PC-9 (cell line): ENCODE data around the gene TCF4. TPM values are rescaled to one million over a fixed set of nuclear protein-coding genes. Genes with fewer than 3 reads are reported as not detected.

Experiments
- BruUV-seq: library from RNA; stranded (reverse); fragments of 400-500 nt; replicated peaks from 2 replicates; lab custom pipeline; 2021; lab: Mats Ljungman, UMichigan
- CTCF ChIA-PET: fragments of 300-600 bp; sonication (Branson Sonifier 250); formaldehyde crosslinking; loops from one replicate; lab custom pipeline; 2022; ENCODE audit warnings: antibody characterized with exemption; lab: Charles Lee
- POLR2A ChIA-PET: fragments of 300-600 bp; sonication (Branson Sonifier 250); formaldehyde crosslinking; loops from one replicate; lab custom pipeline; 2022; ENCODE audit warnings: antibody characterized with exemption; ENCODE audit not compliant: unreplicated experiment; lab: Charles Lee
- DNase-seq, 2 experiments: peaks; one replicate each; pipeline versions ENCODE4 v3.0.0 to v3.0.0-alpha.2; 2015 to 2022; ENCODE audit warnings: mixed read lengths in 1 of 2
- H2AFZ ChIP-seq: fragments of 200-600 bp; sonication (generic); 2 replicates; pipeline ENCODE4 v1.8.1; 2017; ENCODE audit warnings: antibody characterized with exemption
- H3F3A ChIP-seq: fragments of 200-600 bp; sonication (generic); 2 replicates; pipeline ENCODE4 v1.8.1; 2017; ENCODE audit warnings: antibody characterized with exemption, mild to moderate bottlenecking, low read depth; ENCODE audit not compliant: insufficient read depth
- H3K27ac ChIP-seq: fragments of 200-600 bp; sonication (generic); 2 replicates; pipeline ENCODE4 v1.6.1; 2016; ENCODE audit warnings: mixed run types
- H3K27me3 ChIP-seq: fragments of 200-600 bp; sonication (generic); 2 replicates; pipeline ENCODE4 v1.6.1; 2016; ENCODE audit warnings: low read depth, mixed run types; ENCODE audit not compliant: insufficient read depth
- H3K36me3 ChIP-seq: fragments of 200-600 bp; sonication (generic); 2 replicates; pipeline ENCODE4 v1.6.1; 2016; ENCODE audit warnings: low read depth, mixed run types
- H3K4me1 ChIP-seq: fragments of 200-600 bp; sonication (generic); replicated peaks from 2 replicates; pipeline ENCODE4 v1.6.1; 2016; ENCODE audit warnings: mixed run types; ENCODE audit not compliant: insufficient read depth
- H3K4me2 ChIP-seq: fragments of 200-600 bp; sonication (generic); 2 replicates; pipeline ENCODE4 v1.6.1; 2017; ENCODE audit warnings: mixed run types
- H3K4me3 ChIP-seq: fragments of 200-600 bp; sonication (generic); 2 replicates; pipeline ENCODE4 v1.6.1; 2016; ENCODE audit warnings: mixed run types
- H3K79me2 ChIP-seq: fragments of 200-600 bp; sonication (generic); 2 replicates; pipeline ENCODE4 v1.6.1; 2017; ENCODE audit warnings: low read depth, mixed run types
- H3K9me2 ChIP-seq: fragments of 200-600 bp; sonication (generic); 2 replicates; pipeline ENCODE4 v1.8.1; 2017; ENCODE audit warnings: mild to moderate bottlenecking; ENCODE audit not compliant: insufficient read depth
- H3K9me3 ChIP-seq: fragments of 200-600 bp; sonication (generic); 2 replicates; pipeline ENCODE4 v1.8.1; 2016; ENCODE audit warnings: low read depth; ENCODE audit not compliant: insufficient read depth
- H4K20me1 ChIP-seq: fragments of 200-600 bp; sonication (generic); 2 replicates; pipeline ENCODE4 v1.8.1; 2017; ENCODE audit not compliant: insufficient read depth
- EZH2 ChIP-seq: fragments of 200-600 bp; sonication (generic); IDR thresholded peaks from 2 replicates; pipeline ENCODE4 v1.8.0; 2017; ENCODE audit warnings: antibody characterized with exemption, low read depth
- intact Hi-C: fragments of 100-400 bp; cut with micrococcal nuclease; formaldehyde crosslinking; loops from one replicate; pipeline ENCODE4 v1.10.0; 2022; ENCODE audit not compliant: unreplicated experiment
- total RNA-seq: library from RNA; stranded (reverse); gene quantifications from 2 replicates; pipeline ENCODE4 v1.2.3, GENCODE V29; 2021
- TF ChIP-seq, protein P1 (sequence below): fragments of 200-600 bp; sonication (generic); conservative IDR thresholded peaks from 2 replicates; pipeline ENCODE4 v1.6.1; 2017; ENCODE audit warnings: mixed run types, antibody characterized with exemption, mild to moderate bottlenecking, moderate library complexity

TCF4 gene
- total RNA-seq, 1 experiment from 2014 or later, result 0.74 TPM

GRCh38 chr18:55256929-55257289, 331.1 kb downstream of the TCF4 start:
- no peak for DNase-seq
- Histone ChIP-seq H3K79me2 (no peaks in the 10 kb centered on the region), H3F3A (no peaks in the 10 kb centered on the region), H3K4me3 (no peak overlapping the region), H3K36me3 (no peaks in the 10 kb centered on the region), H4K20me1 (no peaks in the 10 kb centered on the region), H3K27me3 (no peaks in the 10 kb centered on the region), H3K9me2 (no peaks in the 10 kb centered on the region), H2AFZ (no peak overlapping the region), H3K9me3 (no peaks in the 10 kb centered on the region), H3K4me2 (no peak overlapping the region), H3K27ac (no peak overlapping the region), H3K4me1 (no peaks in the 10 kb centered on the region)
- POLR2A ChIA-PET, result no interaction called here
- TF ChIP-seq, protein P1, sequence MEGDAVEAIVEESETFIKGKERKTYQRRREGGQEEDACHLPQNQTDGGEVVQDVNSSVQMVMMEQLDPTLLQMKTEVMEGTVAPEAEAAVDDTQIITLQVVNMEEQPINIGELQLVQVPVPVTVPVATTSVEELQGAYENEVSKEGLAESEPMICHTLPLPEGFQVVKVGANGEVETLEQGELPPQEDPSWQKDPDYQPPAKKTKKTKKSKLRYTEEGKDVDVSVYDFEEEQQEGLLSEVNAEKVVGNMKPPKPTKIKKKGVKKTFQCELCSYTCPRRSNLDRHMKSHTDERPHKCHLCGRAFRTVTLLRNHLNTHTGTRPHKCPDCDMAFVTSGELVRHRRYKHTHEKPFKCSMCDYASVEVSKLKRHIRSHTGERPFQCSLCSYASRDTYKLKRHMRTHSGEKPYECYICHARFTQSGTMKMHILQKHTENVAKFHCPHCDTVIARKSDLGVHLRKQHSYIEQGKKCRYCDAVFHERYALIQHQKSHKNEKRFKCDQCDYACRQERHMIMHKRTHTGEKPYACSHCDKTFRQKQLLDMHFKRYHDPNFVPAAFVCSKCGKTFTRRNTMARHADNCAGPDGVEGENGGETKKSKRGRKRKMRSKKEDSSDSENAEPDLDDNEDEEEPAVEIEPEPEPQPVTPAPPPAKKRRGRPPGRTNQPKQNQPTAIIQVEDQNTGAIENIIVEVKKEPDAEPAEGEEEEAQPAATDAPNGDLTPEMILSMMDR, result no peak
- no peak for TF ChIP-seq EZH2
- intact Hi-C loops, result no loop called here
- CTCF ChIA-PET, result no interaction called here
- no TSS peak for BruUV-seq

DNA sequence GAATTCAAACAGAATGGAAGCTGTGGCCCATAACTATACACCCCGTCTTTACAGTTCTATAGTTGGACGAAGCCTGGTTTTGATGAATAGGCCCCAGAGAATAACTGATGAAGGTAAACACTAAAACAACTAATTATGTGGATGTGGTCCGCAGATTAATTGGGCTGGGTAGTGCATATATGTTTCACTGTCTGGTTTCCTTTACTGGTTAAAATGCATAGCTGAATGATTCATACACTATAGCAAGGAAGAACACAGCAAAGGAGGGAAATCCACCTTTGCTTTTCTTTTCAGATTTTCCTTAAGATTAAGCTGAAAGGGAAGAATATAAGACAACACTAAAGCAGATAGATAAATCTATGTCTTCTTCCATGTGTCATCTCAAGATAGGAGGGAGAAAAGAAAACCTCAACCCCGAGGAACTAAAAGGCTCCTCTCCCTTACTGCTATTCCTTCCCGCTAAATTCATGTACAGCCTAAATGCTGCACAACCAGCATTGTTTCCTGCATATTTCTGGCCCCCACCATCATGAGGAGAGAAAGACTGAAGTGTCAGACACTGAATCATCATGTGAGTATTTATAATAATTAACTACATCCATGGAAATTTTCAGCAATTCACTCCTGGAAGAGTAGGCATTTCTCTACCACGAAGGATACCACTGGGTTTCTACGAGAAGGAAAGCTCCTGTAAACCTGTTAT, 331.6 kb downstream of the TCF4 start:
- no peaks in the 10 kb centered on the region for H3K79me2 ChIP-seq
- no peaks in the 10 kb centered on the region for H3F3A ChIP-seq
- H3K9me2 ChIP-seq, result no peaks in the 10 kb centered on the region
- H3K36me3 ChIP-seq, result no peaks in the 10 kb centered on the region
- intact Hi-C loops, result no loop called here
- H3K9me3 ChIP-seq, result no peaks in the 10 kb centered on the region
- ChIA-PET CTCF (no interaction called here), POLR2A (no interaction called here)
- no peak overlapping the region for H3K4me3 ChIP-seq
- no peaks in the 10 kb centered on the region for H3K27me3 ChIP-seq
- no peaks in the 10 kb centered on the region for H4K20me1 ChIP-seq
- H3K4me1 ChIP-seq, result no peaks in the 10 kb centered on the region
- H2AFZ ChIP-seq, result no peak overlapping the region
- no peak overlapping the region for H3K4me2 ChIP-seq
- BruUV-seq, result no TSS peak
- TF ChIP-seq, protein P1, result no peak
- no peak for TF ChIP-seq EZH2
- no peak for DNase-seq
- H3K27ac ChIP-seq, result no peak overlapping the region

DNA sequence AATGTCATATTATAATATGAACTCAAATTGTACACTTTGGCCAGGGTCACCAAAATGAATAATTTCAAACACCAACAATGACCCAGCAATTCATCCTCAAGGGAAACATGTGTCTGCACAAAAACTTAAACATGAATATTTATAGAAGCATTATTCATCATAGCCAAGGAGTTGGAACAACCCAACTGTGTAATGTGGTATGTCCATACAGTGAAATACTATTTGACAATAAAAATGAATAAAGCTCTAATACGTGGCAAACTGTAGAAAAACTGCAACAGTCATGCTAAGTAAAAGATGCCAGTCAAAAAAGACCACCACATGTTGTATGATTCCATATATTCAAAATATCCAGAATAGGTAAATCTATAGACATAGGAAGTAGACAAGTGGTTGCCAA, 334.2 kb downstream of the TCF4 start:
- H3K36me3 ChIP-seq, result no peaks in the 10 kb centered on the region
- DNase-seq, result no peak
- BruUV-seq, result no TSS peak
- ChIA-PET CTCF (no interaction called here), POLR2A (no interaction called here)
- no peaks in the 10 kb centered on the region for H3K27me3 ChIP-seq
- H3F3A ChIP-seq, result no peaks in the 10 kb centered on the region
- H2AFZ ChIP-seq, result no peak overlapping the region
- no peak for TF ChIP-seq EZH2
- TF ChIP-seq, protein P1, result no peak
- no peak overlapping the region for H3K27ac ChIP-seq
- H4K20me1 ChIP-seq, result no peaks in the 10 kb centered on the region
- intact Hi-C loops, result no loop called here
- H3K79me2 ChIP-seq, result no peaks in the 10 kb centered on the region
- no peaks in the 10 kb centered on the region for H3K9me3 ChIP-seq
- no peaks in the 10 kb centered on the region for H3K4me1 ChIP-seq
- no peaks in the 10 kb centered on the region for H3K9me2 ChIP-seq
- H3K4me2 ChIP-seq, result no peak overlapping the region
- no peak overlapping the region for H3K4me3 ChIP-seq
